ENCODE measurements around the gene SRCAP. TPM values are rescaled to one million over a fixed set of nuclear protein-coding genes. Genes with fewer than 3 reads are reported as not detected.

The SRCAP gene
- total RNA-seq, 1 experiment from 2014 or later = 58.5 TPM

- no peak; the same call in 1 of the 2 replicates for TF ChIP-seq MYBL2 (CRISPR knock-in tag; IDR thresholded peaks at IDR 0.05)
- TF ChIP-seq ATF1 (CRISPR knock-in tag; IDR thresholded peaks at IDR 0.05) = no peak
- TF ChIP-seq SMAD3 (CRISPR knock-in tag; IDR thresholded peaks at IDR 0.05; ENCODE audit: borderline replicate concordance) = no peak
- no peak for TF ChIP-seq HMGA2 (CRISPR knock-in tag; IDR thresholded peaks at IDR 0.05)
- no peak for TF ChIP-seq ZSCAN18 (CRISPR knock-in tag; IDR thresholded peaks at IDR 0.05)
- TF ChIP-seq, protein P1, sequence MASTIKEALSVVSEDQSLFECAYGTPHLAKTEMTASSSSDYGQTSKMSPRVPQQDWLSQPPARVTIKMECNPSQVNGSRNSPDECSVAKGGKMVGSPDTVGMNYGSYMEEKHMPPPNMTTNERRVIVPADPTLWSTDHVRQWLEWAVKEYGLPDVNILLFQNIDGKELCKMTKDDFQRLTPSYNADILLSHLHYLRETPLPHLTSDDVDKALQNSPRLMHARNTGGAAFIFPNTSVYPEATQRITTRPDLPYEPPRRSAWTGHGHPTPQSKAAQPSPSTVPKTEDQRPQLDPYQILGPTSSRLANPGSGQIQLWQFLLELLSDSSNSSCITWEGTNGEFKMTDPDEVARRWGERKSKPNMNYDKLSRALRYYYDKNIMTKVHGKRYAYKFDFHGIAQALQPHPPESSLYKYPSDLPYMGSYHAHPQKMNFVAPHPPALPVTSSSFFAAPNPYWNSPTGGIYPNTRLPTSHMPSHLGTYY (CRISPR knock-in tag; IDR thresholded peaks at IDR 0.05) = no peak
- 0 out of 2 replicates have a peak, but pooled peaks have one; percentile 8 for TF ChIP-seq USF2 (CRISPR knock-in tag; IDR thresholded peaks at IDR 0.05)
- TF ChIP-seq TEAD1 (CRISPR knock-in tag; IDR thresholded peaks at IDR 0.05) = no peak
- TF ChIP-seq ZNF671 (CRISPR knock-in tag; IDR thresholded peaks at IDR 0.05) = no peak
- no peak; the same call in 1 of the 2 replicates for TF ChIP-seq ZBTB43 (CRISPR knock-in tag; IDR thresholded peaks at IDR 0.05)
- no peak for TF ChIP-seq ZNF396 (CRISPR knock-in tag; IDR thresholded peaks at IDR 0.05; ENCODE audit: borderline replicate concordance)
- TF ChIP-seq, protein P2, sequence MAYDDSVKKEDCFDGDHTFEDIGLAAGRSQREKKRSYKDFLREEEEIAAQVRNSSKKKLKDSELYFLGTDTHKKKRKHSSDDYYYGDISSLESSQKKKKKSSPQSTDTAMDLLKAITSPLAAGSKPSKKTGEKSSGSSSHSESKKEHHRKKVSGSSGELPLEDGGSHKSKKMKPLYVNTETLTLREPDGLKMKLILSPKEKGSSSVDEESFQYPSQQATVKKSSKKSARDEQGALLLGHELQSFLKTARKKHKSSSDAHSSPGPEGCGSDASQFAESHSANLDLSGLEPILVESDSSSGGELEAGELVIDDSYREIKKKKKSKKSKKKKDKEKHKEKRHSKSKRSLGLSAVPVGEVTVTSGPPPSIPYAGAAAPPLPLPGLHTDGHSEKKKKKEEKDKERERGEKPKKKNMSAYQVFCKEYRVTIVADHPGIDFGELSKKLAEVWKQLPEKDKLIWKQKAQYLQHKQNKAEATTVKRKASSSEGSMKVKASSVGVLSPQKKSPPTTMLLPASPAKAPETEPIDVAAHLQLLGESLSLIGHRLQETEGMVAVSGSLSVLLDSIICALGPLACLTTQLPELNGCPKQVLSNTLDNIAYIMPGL (CRISPR knock-in tag; IDR thresholded peaks at IDR 0.05) = 0 out of 2 replicates have a peak, but pooled peaks have one; percentile 22
- TF ChIP-seq USF1 (CRISPR knock-in tag; IDR thresholded peaks at IDR 0.05) = no peak
- TF ChIP-seq NR2C2 (CRISPR knock-in tag; IDR thresholded peaks at IDR 0.05) = no peak
- TF ChIP-seq, protein P3, sequence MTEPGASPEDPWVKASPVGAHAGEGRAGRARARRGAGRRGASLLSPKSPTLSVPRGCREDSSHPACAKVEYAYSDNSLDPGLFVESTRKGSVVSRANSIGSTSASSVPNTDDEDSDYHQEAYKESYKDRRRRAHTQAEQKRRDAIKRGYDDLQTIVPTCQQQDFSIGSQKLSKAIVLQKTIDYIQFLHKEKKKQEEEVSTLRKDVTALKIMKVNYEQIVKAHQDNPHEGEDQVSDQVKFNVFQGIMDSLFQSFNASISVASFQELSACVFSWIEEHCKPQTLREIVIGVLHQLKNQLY (CRISPR knock-in tag; IDR thresholded peaks at IDR 0.05) = no peak
- no peak for TF ChIP-seq ZMAT4 (CRISPR knock-in tag; IDR thresholded peaks at IDR 0.05)
- TF ChIP-seq JAZF1 (CRISPR knock-in tag; IDR thresholded peaks at IDR 0.05) = no peak
- TF ChIP-seq RORB (CRISPR knock-in tag; IDR thresholded peaks at IDR 0.05) = no peak
- no peak; the same call in 1 of the 2 replicates for TF ChIP-seq NFYB (CRISPR knock-in tag; conservative IDR thresholded peaks at IDR 0.05; ENCODE audit: low read depth)
- no peak for TF ChIP-seq CBFB (CRISPR knock-in tag; IDR thresholded peaks at IDR 0.05; ENCODE audit: low read depth)
- peak; percentile 52; the same call in 1 of the 2 replicates for TF ChIP-seq SP1 (CRISPR knock-in tag; conservative IDR thresholded peaks at IDR 0.05)
- no peak for TF ChIP-seq ESRRA (CRISPR knock-in tag; IDR thresholded peaks at IDR 0.05; ENCODE audit: borderline replicate concordance)
- TF ChIP-seq GRHL2 (CRISPR knock-in tag; IDR thresholded peaks at IDR 0.05; ENCODE audit: insufficient replicate concordance, severe bottlenecking) = no peak
- TF ChIP-seq AR (CRISPR knock-in tag; IDR thresholded peaks at IDR 0.05) = no peak
- no peak for TF ChIP-seq TCF7 (CRISPR knock-in tag; IDR thresholded peaks at IDR 0.05; ENCODE audit: low read depth)
- TF ChIP-seq GTF2I (CRISPR knock-in tag; conservative IDR thresholded peaks at IDR 0.05) = no peak
Measured at GRCh38 chr16:30761928-30762902, 63.2 kb downstream of the SRCAP start, which contains the start of the genes CFAP119 and RNF40 (continued).

Data from WTC11 (cell line).